Measurements from ENCODE around the gene IGFALS.

The IGFALS gene

DNA sequence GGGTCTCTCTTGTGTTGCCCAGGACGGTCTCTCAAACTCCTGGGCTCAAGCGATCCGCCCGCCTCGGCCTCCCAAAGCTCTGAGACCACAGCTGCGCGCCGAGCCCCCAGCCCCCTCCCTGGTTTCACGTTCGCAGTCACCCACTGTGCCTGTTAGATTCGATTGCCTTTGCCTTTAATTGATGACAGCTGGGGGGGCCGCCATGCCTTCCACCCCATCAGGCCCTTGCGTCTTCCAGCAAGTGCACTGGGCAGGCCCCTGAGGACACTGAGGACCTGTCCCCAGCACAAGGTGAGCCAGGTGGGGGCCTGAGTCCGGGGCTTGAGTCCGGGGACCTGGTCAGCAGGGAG lies 3.3 kb downstream of the IGFALS start:
- no peak for DNase-seq (ENCODE audit: low spot score)

DNA sequence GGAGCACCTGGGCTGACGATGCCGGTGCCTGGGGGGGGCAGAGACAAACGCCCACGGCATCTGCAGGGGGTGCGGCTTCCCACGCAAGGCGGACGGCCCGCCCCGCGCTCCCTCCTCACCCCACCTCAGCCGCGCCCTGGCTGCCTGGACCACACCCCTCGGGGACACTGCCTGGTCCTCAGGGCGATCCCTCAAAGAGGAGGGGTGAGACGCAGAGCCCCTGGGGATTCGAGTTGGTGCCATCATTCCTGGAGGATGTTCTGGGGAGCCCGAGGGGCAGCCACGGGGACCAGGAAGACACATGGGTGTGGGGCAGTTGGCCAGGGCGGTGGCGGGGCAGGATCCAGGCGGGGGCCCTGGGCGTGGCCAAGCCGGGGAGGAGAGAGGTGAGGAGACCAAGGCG lies 3.9 kb downstream of the IGFALS start:
- no peak for DNase-seq (ENCODE audit: low spot score)

DNA sequence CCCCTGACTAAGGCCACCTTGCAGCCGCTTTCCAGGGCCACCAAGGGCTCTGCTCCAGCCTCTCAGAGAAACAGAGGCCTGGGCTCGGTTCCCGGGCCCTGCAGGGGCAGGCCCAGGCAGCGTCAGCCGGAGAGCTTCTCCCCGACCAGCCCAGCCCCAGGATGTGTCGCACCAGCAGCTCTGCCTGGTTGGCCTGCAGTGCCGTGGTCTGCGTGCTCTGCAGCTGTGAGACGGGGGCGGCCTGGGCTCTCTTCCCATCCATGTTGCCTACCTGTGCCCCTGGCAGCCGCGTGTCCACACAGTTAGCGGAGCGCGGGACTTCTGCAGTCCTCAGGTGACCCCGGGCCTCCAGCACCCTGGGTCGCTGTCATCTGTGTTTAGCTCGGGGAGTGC lies 4.8 kb downstream of the IGFALS start:
- DNase-seq (ENCODE audit: low spot score): no peak

DNA sequence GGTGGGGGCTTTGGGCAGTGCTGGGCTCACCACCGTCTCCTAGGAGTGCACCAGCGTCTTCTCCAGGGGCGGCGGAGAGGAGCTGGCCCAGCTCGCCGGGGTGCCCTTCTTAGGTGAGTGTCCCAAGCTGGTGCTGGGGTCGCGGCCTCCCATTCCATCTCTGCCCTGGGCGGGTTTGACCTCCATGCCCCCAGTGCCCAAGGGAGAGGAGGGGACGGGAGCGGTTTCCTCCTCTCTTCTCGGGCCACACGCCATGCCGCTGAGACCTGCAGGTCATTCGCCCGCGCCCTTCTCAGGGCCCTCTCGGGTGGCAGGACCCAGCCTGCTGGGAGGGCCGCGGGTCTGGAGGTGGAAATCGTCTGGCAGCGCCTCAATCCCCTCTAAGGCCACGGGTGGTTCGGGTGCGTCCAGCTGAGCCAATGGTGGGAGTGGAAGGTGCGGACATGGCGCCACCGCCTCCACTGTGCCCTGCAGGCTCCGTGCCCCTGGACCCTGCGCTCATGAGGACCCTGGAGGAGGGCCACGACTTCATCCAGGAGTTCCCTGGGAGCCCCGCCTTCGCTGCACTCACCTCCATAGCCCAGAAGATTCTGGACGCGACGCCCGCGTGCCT lies 5.3 kb downstream of the IGFALS start:
- no peak for DNase-seq (ENCODE audit: low spot score)

DNA sequence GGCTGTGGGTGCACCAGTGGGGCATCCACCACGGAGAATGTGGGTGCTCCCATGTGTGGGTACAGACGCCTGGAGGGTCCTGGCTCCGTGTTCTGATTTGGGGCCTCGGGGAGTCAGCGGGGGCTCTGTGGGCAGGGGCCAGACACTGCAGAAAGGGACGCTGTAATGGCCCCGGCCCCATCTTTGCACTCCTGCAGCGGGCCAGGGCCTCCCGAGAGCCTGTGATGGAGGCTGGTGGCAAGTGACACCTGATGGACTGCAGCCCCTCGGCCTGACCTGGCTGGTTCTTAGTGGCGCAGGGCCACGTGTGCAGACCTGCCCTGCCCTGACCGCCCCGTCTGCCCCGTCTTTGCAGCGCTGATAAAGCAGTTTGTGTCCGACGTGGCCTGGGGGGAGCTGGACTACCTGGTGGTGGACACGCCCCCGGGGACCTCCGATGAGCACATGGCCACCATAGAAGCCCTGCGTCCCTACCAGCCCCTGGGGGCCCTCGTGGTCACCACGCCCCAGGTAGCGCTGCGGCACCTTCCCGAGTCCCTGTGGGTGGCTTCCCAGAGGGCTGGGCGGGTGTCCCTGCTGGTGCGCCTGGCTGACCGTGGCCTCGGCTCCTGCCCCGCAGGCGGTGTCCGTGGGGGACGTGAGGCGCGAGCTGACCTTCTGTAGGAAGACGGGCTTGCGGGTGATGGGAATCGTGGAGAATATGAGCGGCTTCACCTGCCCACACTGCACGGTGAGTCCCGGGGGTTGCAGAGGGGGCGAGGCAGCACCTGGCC lies 6.0 kb downstream of the IGFALS start:
- no peak for DNase-seq (ENCODE audit: low spot score)

DNA sequence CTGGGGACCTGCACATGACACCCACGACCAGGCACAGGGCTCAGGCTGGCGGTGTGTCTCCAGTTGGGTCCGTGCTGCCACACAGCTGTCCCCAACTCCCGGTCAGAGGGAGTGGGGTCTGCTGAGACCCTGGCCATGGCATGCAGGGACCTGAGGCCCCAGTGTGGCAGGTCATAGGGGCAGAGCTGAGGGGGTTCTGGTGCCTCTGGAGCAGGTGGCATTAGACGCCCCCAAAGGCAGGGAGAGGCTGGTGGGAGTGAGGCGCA lies 6.5 kb downstream of the IGFALS start:
- no peak for DNase-seq (ENCODE audit: low spot score)

DNA sequence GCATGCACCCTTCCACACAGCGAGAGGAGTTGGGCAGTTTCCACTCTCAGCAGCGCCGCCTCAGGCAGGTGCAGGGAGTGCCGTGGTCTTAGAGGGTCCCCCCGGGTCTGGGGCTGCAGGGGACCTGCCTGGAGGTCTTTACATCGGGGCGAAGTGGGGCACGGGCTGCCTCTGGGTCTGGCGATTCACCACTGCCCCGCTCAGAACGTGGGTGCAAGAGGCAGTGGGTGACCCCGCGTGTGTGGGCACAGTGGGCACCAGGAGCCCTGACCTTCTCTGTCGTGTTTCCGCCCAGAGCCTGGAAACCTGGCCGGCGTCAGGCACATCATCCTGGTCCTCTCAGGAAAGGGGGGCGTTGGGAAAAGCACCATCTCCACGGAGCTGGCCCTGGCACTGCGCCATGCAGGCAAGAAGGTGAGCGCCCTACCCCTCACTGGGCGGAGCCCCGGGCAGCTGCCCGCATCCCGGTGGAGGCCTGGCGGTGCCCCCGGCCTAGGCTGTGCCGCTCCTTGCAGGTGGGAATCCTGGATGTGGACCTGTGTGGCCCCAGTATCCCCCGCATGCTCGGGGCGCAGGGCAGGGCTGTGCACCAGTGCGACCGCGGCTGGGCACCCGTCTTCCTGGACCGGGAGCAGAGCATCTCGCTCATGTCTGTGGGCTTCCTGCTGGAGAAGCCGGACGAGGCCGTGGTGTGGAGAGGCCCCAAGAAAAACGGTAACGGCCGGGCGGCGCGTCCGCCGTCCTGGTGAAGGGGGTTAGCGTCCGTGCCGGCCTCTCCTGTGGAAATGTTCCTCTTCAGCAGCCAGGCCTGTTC lies 7.1 kb downstream of the IGFALS start:
- no peak for DNase-seq (ENCODE audit: low spot score)

DNA sequence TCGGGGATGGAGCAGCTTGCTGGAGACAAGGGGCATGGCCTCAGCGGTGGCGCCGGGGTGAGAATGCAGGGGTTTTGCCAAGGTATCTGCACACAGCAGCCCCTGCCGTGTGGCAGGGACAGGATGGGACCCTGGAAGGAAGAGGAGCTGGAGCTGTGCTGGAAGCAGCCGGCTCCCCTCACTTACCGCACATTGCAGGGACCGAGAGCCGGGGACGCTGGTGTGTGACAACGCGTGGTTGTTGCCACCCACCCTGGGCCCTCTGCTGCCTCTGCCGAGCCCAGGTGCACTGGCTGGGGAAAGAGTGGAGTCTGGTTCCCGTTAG lies 7.7 kb downstream of the IGFALS start:
- no peak for DNase-seq (ENCODE audit: low spot score)

DNA sequence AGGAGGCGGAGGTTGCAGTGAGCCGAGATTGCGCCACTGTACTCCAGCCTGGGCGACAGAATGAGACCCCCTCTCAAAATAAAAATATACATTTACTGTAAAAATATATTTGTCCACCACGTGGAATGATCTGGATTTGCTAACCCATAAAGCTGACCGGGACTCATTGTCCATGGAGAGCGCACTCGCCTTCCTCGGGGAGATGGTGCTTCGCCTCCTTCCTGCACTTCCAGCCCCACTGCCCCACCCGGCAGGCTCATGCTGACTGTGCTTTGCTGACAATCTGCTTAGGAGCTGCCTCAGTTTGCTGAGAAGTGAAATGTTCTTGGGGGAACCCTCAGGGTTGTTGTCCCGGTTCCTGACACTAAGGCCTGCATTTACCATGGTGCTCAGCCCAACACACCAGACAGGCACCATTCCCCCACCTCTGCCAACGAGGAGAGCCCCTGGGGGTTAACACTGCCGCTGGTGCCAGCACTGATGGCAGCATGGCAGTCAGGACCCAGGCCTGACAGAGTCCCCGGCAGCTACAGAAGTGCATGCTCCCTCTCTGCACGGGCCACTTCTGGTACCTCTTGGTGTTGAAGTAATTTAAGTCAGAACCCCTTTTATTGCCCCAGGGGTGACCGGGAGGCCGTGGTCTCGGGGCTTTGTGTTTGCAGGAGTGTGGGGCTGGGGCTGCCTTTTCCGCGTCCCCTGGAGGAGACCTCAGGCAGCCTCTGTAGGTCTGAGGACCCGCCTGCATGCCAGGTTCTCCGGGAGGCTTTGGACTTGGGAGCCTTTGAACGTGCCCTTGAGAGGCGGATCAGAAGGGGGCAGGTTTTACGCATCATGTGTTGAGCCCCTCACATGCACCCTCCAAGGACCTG lies 8.3 kb downstream of the IGFALS start:
- no peak for DNase-seq (ENCODE audit: low spot score)

DNA sequence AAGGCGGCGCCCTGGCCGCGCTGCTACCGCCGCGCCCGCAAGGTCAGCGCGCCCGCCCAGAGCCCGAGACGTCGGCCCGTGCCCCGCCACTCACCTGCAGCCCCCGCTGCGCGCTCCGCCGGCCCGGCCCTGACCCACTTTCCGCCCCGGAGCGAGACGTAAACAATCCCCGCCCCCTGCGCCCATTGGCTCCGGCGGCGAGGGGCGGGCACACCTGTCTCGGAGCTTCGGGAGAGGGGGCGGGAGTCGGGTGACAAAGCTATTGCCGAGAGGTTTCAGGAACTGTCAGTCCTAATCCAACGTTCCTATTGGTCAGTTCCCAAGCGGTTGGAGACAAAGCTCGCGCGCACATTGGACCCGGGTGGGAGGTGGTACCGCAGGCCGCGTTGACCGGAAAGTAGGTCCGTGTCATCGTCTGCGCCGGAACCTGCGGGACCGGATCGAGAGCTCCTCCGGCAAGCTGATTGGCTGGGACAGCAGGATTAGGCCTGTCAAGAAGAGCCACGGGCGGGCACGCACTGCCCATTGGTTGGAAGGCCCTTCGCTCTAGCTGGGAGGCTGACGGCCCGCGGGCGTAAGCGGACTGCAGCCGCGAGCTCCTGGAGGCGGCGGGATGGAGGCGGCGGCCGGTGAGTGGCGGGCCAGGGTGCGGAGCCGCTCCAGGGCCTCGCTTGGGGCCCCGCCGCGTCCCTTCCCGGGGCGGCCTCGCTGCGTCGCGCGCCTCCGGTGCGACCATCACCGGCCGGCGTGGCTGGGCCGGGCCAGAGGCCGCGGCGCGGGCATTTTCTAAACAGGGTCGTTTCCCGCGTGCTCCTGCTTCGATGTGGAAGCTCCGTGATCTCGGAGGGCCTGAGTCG lies 10.9 kb downstream of the IGFALS start, which contains the start of the genes NUBP2 and SPSB3:
Gene NUBP2, plus strand, starts transcription at position 553 of the 857 bp plus-strand sequence. Its CDS starts 61 bp downstream, at position 614.
Gene SPSB3, minus strand, starts transcription at position 164 of the 857 bp plus-strand sequence. CDS start 1,088 bp downstream, outside the sequence.
- DNase-seq (ENCODE audit: low spot score): peak; percentile 100

DNA sequence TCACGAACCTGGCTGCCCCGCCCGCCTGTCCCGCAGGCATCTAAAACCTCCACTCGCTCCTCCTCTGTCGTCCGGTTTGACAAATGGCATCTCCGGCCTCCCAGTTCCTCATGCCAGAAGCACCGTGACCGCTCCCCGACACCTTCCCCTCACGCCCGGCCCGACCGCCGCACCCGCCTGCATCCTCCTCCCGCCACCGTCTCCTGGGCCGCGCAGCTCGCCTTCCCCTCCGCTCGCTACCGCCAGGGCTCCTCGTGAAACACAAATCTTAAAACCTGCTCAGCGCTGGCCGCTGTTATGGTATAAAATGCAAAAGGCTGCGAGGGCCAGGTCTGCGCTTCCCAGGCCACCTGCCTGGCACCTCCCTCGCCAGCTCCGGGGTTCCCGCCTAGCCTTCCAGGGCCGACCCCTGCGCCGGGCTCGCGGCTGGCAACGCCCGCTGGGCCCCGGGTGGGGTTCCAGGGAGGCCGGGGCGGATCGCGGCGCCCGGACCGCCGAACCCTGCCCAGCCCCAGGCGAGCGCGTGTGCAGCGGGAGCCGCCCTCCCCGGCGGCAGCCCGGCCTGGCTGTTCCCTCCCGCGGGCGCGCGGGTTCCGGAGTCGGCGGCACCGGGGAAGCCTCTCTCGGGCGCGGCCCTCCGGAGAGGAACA lies 11.6 kb downstream of the IGFALS start:
- no peak for DNase-seq (ENCODE audit: low spot score)

DNA sequence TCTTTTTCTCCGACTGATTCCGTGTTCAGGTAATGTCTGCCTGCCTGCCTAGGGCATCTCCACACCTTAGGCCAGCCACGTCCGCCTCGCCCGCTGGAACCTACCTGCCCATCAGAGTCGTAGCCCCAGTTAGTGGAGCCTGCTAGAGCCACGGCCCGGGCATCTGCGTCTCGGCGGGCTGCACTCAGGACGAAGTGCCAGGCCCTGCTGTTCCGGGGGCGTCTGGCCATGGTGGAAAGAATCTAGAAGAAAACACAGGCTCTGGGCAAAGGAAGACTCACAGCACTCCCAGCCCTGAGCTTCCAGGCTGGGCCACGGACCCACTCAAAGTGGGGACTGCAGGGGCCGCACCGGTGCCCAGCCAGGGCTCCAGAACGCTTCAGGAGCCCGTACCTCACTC lies 12.3 kb downstream of the IGFALS start:
- no peak for DNase-seq (ENCODE audit: low spot score)

DNA sequence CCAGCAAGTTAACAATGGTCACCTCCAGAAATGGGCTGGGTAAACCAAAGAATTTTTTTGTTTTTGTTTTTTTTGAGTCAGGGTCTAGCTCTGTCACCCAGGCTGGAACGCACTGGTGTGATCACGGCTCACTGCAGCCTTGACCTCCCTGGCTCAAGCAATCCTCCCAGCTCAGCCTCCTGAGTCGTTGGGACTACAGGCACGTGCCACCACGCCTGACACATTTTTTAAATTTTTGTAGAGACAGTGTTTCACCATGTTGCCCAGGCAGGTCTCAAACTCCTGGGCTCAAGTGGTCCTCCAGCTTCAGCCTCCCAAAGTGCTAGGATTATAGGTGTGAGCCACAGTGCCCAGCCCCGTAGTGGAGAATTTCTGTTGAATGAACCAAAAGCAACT lies 12.8 kb downstream of the IGFALS start:
- no peak for DNase-seq (ENCODE audit: low spot score)

DNA sequence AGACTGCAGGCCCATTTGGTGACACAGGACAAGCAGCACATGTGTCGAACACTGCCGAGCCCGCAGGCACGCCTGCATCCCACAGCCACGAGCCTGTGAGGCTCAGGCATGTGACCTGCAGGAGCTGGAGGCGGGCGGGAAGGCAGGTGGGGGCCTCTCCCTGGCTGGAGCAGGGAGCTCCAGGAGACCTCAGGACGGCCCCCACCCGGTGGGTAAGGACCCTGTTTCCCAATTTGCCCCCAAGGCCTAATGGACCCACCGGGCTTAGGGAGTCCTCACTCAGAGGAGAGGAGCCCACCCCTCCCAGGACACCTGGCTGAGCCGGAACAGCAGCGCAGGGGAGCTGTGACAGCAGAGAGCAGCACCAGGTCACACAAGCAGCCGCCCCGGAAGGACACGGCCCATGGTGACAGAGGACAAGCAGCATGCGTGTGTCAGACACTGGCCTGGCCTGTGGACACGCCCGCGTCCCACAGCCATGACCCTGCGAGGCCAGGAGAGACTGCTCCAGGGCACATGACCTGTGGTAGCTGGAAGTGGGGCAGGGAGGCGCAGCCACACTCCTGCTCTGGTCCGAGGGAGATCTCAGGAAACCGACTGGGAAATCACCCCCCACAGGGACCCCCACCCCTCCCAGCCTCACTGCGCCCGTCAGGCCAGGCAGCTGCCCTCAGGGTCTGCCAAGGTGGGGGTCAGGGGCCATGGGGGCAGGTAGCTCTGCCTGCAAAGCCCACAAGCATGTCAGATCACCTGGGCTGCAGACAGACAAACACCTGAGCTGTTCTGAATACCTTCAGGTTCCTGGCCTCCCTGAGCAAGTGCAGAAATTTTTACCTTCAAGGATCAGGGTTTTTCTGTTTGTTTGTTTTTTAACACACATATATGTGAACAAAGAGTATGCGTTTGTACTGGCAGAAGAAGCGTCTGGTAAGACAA lies 13.5 kb downstream of the IGFALS start:
- DNase-seq (ENCODE audit: low spot score): no peak

DNA sequence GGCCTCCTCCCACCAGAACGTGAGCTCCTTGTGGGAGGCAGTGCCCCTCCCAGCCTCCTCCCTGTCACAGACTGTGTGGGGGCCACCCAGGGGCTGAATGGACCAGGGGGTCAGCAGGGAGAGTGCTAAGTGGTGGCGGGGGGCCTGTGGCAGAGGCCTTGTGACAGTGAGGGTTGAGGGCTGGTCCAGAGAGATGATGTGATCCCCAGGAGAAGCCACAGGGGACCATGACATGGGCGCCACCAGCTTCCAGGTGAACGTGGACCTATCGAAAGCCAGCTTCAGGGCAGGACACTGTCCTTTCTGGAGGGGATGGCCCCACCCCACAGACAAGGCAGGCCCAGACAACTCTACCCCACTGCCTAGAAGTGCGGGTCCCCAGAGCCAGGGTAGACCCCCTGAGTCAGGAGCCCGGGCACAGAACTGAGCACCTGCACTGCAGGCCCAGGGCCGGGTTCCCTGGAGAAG lies 14.2 kb downstream of the IGFALS start:
- no peak for DNase-seq (ENCODE audit: low spot score)

DNA sequence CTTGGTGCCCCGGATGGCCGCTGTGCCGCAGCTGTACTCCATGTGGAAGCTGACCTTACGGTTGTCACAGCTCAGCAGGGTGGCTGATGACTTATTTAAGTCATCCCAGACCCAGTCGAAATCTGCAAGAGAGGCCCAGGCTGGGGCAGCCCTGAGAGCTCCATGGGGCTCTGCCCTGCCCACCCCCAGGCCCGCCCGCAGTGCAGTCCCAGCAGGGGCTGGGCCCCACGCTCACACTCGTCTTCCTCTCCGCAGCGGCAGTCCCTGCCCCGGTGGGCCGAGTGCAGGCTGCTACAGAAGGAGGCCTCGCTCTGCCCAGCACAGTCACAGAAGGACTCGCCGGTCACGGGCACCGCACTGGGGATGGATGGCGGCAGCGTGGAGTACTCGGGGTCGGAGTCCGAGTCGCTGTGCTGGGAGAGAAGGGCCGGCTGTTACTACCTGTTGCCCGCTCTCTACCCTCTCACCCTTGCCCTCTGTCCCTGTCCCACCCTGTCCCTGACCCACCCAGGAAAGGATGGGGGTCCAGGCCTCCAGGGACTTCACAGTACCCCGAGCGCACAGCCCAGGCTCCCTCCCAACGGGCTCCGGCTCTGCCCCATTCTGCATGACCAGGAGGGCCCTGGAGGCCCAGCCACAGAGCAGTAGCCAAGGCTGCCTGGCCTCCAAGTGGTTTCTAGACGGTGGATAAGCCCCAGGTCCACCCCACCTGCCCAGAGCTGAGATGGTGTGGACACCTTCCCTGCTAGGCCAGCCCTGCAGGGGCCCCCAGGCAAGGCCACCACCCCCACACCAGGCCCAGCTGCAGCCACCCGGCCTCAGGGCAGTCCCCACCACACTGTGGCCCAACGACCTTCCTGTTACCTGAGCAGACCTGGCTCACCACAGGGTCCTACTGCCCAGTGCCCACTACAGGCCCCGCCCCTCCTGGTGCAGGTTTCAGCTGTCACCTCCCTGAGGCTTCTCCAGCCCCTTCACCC lies 15.0 kb downstream of the IGFALS start:
- DNase-seq (ENCODE audit: low spot score): no peak

DNA sequence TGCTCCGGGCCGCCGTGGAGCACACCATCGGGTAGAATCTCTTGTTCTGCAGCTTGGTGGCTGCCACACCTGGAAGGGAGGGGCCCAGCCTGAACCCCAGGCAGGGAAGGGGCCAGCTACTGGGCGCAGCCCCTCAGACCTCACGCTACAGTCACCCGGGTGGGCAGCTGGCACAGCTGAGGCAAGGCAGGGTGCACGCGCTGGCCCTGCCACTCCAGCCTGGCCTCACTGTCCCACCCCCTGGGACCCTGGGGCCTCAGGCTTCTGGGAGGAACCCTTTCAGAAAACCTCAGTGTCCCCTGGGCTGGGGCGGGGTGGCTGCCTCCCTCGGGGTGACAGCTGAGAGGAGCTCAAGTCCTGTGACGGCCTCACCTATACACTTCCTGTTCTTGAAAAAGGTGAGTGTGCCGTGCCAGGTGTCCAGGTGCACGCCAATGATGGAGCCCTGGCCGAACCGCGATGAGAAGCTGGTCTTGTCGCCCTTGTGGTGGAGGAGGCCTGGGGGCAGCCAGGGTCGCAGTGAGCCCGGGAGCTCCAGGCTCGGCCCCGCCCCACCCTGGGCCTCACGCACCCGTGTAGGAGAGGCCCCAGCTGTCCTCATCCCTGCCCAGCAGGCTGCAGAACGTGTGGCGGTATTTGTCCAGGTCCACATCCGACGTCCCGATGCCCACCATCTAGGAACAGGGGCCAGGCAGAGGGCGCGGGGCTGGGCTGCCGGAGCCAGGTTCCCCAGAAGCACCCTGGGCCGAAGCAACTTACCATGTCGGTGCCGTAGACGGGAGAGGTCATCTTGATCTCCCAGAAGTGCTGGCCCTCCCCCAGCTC lies 15.9 kb downstream of the IGFALS start:
- no peak for DNase-seq (ENCODE audit: low spot score)

DNA sequence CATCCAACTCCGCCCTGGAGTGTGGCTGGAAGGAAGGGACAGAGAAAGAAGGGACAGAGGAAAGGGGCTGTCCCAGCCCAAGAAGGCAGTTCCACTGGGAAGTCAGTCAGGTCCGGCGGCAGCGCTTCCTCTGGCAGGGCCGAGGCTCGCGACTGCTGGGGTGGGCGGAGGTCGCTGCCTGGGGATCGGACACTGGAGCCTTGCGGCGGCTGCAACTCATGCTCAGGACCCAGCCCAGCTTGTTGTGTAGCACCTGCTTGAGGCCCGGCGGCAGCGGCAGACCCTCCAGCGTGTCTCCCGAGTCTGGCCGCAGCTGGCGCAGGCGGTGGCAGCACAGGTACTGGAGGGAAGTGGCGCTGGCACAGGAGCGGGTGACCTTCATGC lies 16.5 kb downstream of the IGFALS start:
- no peak for DNase-seq (ENCODE audit: low spot score)

All from CD4-positive, alpha-beta T cell treated with Interleukin-6 at 100 ng/mL for 8 hours (primary cell).